IPS DF 6.9 (cell line): ENCODE results near the gene OR2D2.

Experiments used
- DNase-seq: peaks from one replicate; pipeline ENCODE4 v3.0.0-alpha.2; 2013; ENCODE audit warnings: low read depth, low spot score
- H3K27ac ChIP-seq: one replicate; pipeline ENCODE4 v1.5.1; 2013; ENCODE audit warnings: low read length, control low read depth
- H3K27me3 ChIP-seq: 2 replicates; pipeline ENCODE4 v1.6.1; 2013; ENCODE audit warnings: mild to moderate bottlenecking, low read length; ENCODE audit not compliant: control insufficient read depth, insufficient read depth
- H3K36me3 ChIP-seq: 2 replicates; pipeline ENCODE4 v1.6.1; 2013; ENCODE audit warnings: low read length; ENCODE audit not compliant: control insufficient read depth, insufficient read depth
- H3K4me1 ChIP-seq: 2 replicates; pipeline ENCODE4 v1.6.1; 2013; ENCODE audit warnings: low read length; ENCODE audit not compliant: control insufficient read depth, insufficient read depth
- H3K4me3 ChIP-seq: 2 replicates; pipeline ENCODE4 v1.5.1; 2013; ENCODE audit warnings: mild to moderate bottlenecking, low read length
- H3K9me3 ChIP-seq: 2 replicates; pipeline ENCODE4 v1.6.1; 2013; ENCODE audit warnings: low read length, inconsistent platforms; ENCODE audit not compliant: control insufficient read depth, insufficient read depth
- WGBS: extraction: QIAGEN DNeasy Blood & Tissue Kit; methylation state at CpG from one replicate; pipeline ENCODE4 v1.1.7; 2013; ENCODE audit warnings: mixed read lengths, missing lambda C conversion rate; ENCODE audit not compliant: insufficient read length, insufficient coverage; 5-methylcytosine and 5-hydroxymethylcytosine counted together

The OR2D2 gene

GRCh38 chr11:6892400-6892799 lies at the start of gene OR2D2:
TSS of gene OR2D2 (minus strand) at chr11:6892500. CDS start at chr11:6892500, 0 bp downstream.
- Histone ChIP-seq H3K4me3 (no peak within 1 kb of the TSS), H3K36me3 (no peaks in the 10 kb centered on the region), H3K27ac (no peak within 1 kb of the TSS), H3K4me1 (no peaks in the 10 kb centered on the region), H3K27me3 (no peaks in the 10 kb centered on the region), H3K9me3 (no peaks in the 10 kb centered on the region)
- DNase-seq, result no peak
- no CpG with 5 or more reads among the region's 2 CpGs for WGBS

- no peaks in the 10 kb centered on the region for H3K4me1 ChIP-seq
- 0 out of 2 replicates have a peak, but pooled peaks cover 2% of the 10 kb centered on the region for H3K36me3 ChIP-seq
- no peak for DNase-seq
- no peak overlapping the region for H3K4me3 ChIP-seq
- no peaks in the 10 kb centered on the region for H3K27me3 ChIP-seq
- no peaks in the 10 kb centered on the region for H3K9me3 ChIP-seq
- no peak overlapping the region for H3K27ac ChIP-seq
These were observed 49.7 kb upstream of the OR2D2 start for GRCh38 chr11:6941970-6942369.

GRCh38 chr11:6932145-6932544 lies 39.8 kb upstream of the OR2D2 start:
- Histone ChIP-seq H3K4me1 (no peaks in the 10 kb centered on the region; the same call in 1 of the 2 replicates), H3K9me3 (no peaks in the 10 kb centered on the region), H3K4me3 (no peak overlapping the region), H3K27me3 (no peaks in the 10 kb centered on the region), H3K36me3 (peaks cover 3% of the 10 kb centered on the region; the same call in 1 of the 2 replicates), H3K27ac (no peak overlapping the region)
- no CpG with 5 or more reads among the region's 7 CpGs for WGBS
- no peak for DNase-seq

- H3K4me3 ChIP-seq, result no peak overlapping the region
- no peak overlapping the region for H3K27ac ChIP-seq
- no peaks in the 10 kb centered on the region for H3K27me3 ChIP-seq
- H3K9me3 ChIP-seq, result no peaks in the 10 kb centered on the region
- WGBS, result no CpG with 5 or more reads among the region's 3 CpGs
- no peak for DNase-seq
- no peaks in the 10 kb centered on the region; the same call in 1 of the 2 replicates for H3K4me1 ChIP-seq
- peaks cover 3% of the 10 kb centered on the region; the same call in 1 of the 2 replicates for H3K36me3 ChIP-seq
These were observed 38.9 kb upstream of the OR2D2 start for GRCh38 chr11:6931146-6931713.

- Histone ChIP-seq H3K4me1 (no peaks in the 10 kb centered on the region; the same call in 1 of the 2 replicates), H3K27ac (no peak overlapping the region), H3K4me3 (no peak overlapping the region), H3K9me3 (no peaks in the 10 kb centered on the region), H3K36me3 (peaks cover 3% of the 10 kb centered on the region; the same call in 1 of the 2 replicates), H3K27me3 (no peaks in the 10 kb centered on the region)
- DNase-seq, result no peak
- WGBS, result no CpG with 5 or more reads among the region's 4 CpGs
These were observed 36.6 kb upstream of the OR2D2 start for GRCh38 chr11:6928916-6929315.

GRCh38 chr11:6927030-6927617 lies 34.8 kb upstream of the OR2D2 start:
- WGBS, result 100% methylated on average over 1 of the region's 11 CpGs
- H3K4me1 ChIP-seq, result no peaks in the 10 kb centered on the region; the same call in 1 of the 2 replicates
- H3K27ac ChIP-seq, result no peak overlapping the region
- H3K27me3 ChIP-seq, result no peaks in the 10 kb centered on the region
- peaks cover 2% of the 10 kb centered on the region; the same call in 1 of the 2 replicates for H3K36me3 ChIP-seq
- no peak for DNase-seq
- no peaks in the 10 kb centered on the region for H3K9me3 ChIP-seq
- peak overlapping the region; percentile 53 for H3K4me3 ChIP-seq

GRCh38 chr11:6926208-6927029 lies 34.1 kb upstream of the OR2D2 start, which contains the start of gene ZNF215:
TSS of gene ZNF215 (plus strand) at chr11:6926426. CDS start at chr11:6932273, 5,847 bp downstream.
- peak; percentile 61 for DNase-seq
- no peaks in the 10 kb centered on the region for H3K36me3 ChIP-seq
- H3K9me3 ChIP-seq, result no peaks in the 10 kb centered on the region
- no peaks in the 10 kb centered on the region; the same call in 1 of the 2 replicates for H3K4me1 ChIP-seq
- no peak within 1 kb of the TSS for H3K27ac ChIP-seq
- H3K27me3 ChIP-seq, result no peaks in the 10 kb centered on the region
- WGBS, result no CpG with 5 or more reads among the region's 61 CpGs
- H3K4me3 ChIP-seq, result peak within 1 kb of the TSS; percentile 53

GRCh38 chr11:6925636-6926207 lies 33.4 kb upstream of the OR2D2 start:
- Histone ChIP-seq H3K27me3 (no peaks in the 10 kb centered on the region), H3K9me3 (no peaks in the 10 kb centered on the region), H3K27ac (no peak overlapping the region), H3K36me3 (no peaks in the 10 kb centered on the region), H3K4me3 (peak overlapping the region; percentile 53; the same call in 1 of the 2 replicates), H3K4me1 (no peaks in the 10 kb centered on the region; the same call in 1 of the 2 replicates)
- WGBS, result no CpG with 5 or more reads among the region's 2 CpGs
- no peak for DNase-seq

GRCh38 chr11:6925007-6925577 lies 32.8 kb upstream of the OR2D2 start:
- Histone ChIP-seq H3K27ac (no peak overlapping the region), H3K4me1 (no peaks in the 10 kb centered on the region; the same call in 1 of the 2 replicates), H3K9me3 (no peaks in the 10 kb centered on the region), H3K27me3 (no peaks in the 10 kb centered on the region), H3K4me3 (no peak overlapping the region), H3K36me3 (no peaks in the 10 kb centered on the region)
- no peak for DNase-seq

- Histone ChIP-seq H3K4me1 (no peaks in the 10 kb centered on the region), H3K27ac (no peak within 1 kb of the TSS), H3K36me3 (no peaks in the 10 kb centered on the region), H3K4me3 (no peak within 1 kb of the TSS), H3K27me3 (no peaks in the 10 kb centered on the region), H3K9me3 (no peaks in the 10 kb centered on the region)
- no peak for DNase-seq
- WGBS, result no CpG with 5 or more reads among the region's 1 CpG
These were observed 28.4 kb upstream of the OR2D2 start, which contains the start of gene OR2D3 for GRCh38 chr11:6920702-6921101. TSS of gene OR2D3 (plus strand) at chr11:6921002. CDS start at chr11:6921002, 0 bp downstream.
